PC-9 (cell line): Measurements from ENCODE around the gene ADAT3.

Source experiments
- CTCF ChIP-seq: fragments of 200-600 bp; sonication (generic); conservative IDR thresholded peaks from 2 replicates; pipeline ENCODE4 v1.6.1; 2017; ENCODE audit warnings: mixed run types, antibody characterized with exemption, mild to moderate bottlenecking, moderate library complexity
- EZH2 ChIP-seq: fragments of 200-600 bp; sonication (generic); IDR thresholded peaks from 2 replicates; pipeline ENCODE4 v1.8.0; 2017; ENCODE audit warnings: antibody characterized with exemption, low read depth

GRCh38 chr19:1922803-1923202 is 17.6 kb downstream of the ADAT3 start:
- TF ChIP-seq CTCF (no peak), EZH2 (no peak)
